HG03108 (cell line): ENCODE measurements around the gene LDHD.
A peak's percentile ranks its signal among the peaks of the same experiment; 100 is the strongest.
"Not testable (repeated sequence)": the region's sequence is repeated elsewhere in the genome, so short reads cannot be mapped to it uniquely, and the experiment has no call there.

ENCODE experiments used
- ATAC-seq: cut with Tn5 transposase; IDR thresholded peaks from one replicate; pipeline ENCODE4 v1.9.1; 2021; ENCODE audit warnings: moderate library complexity; ENCODE audit not compliant: unreplicated experiment

LDHD gene

GRCh38 chr16:75100603-75100990 is 16.0 kb downstream of the LDHD start:
- no peak for ATAC-seq

DNA sequence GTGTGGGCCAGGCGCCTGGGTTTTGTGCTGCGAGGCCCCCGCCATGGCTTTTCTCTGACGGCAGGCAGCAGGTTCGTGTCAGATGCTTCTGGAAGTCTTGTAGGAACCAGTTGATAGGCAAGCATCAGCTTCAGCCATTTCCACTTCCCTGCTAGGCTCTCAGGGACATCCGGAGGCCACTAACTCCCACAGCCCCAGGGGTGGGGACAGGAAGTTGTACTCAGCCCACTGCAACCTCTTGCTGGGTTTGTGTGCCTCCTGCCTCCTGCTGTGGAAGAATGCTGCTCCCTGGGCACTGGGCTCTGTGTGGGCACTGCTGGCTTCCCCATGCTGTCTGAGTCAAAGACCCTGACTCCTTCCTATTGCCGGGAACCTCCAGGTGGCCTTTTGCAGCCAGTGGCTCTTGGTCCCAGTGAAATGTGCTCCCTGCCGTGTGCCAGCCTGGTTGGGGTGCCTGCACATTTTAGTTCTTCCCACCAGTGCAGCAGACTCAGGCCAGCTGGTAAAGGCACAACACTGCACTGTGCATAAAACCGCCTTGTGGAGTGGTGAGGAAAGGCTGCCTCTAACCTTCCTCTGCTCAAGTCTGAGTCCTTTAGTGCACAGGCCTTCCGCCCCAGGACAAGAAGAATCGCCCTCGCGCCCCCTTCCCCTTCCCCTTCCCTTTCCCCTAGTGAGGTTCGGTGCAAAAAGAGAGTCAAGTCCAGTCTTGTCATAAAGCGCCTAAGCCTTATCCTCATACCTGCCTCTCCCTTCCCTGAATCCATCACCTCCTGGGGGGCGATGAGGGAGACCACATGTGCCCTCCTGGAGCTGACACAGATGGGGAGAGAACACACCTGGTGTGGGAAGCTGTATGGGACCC is 16.6 kb downstream of the LDHD start:
- peak; percentile 81 for ATAC-seq

DNA sequence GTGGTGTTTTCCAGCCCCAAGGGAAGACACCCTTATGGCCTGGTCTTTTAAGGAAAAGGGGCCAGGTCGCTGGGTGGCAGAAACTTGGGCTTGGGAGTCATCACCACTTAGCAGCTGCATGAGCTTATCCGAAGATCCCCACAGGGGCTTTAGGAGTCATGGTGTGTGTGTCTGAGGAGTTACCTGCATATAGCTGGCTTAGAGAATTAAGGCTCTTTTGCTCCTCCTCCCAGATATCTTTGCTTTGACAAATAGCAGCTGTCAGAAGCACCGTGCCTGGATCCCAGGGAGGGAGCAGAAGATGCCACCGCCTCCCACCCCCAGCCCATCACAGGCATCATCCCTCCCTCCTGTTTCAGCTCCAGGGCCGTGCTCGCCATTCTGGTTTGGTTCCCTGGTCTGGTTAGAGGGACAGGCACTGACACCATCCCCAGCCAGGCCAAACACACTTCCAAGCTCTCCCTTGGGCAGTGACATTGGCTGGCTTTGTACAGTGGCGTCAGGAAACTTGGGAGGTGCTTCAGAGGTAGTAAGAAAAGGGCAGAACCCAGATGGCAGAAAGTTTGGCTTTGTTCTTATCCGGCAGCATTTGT is 17.4 kb downstream of the LDHD start:
- no peak for ATAC-seq

GRCh38 chr16:75097941-75098901 is 18.4 kb downstream of the LDHD start:
- ATAC-seq: no peak

DNA sequence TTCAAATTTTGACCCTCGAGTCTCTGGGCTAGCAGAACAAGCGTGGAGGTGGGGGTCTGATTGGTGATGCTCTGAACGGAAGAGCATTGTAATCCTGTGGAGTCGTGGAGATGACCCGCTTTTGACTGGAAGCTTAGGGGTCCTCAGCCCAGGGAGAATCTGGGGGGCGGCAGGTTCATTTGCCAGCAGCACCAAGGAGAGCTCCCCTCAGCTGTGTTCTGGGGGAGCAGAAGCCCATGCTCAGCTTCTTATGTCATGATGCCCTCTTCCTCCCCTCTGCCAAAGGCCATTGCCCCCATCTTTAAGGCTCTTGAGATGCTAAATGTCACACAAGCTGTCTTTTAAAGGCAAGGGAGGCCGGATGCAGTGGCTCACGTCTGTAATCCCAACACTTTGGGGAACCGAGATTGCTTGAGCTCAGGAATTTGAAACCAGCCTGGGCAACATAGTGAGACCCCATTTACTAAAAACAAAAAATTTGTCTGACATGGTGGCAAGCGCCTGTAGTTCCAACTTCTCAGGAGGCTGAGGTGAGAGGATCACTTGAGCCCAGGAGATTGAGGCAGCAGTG is 19.3 kb downstream of the LDHD start:
- ATAC-seq: no peak

DNA sequence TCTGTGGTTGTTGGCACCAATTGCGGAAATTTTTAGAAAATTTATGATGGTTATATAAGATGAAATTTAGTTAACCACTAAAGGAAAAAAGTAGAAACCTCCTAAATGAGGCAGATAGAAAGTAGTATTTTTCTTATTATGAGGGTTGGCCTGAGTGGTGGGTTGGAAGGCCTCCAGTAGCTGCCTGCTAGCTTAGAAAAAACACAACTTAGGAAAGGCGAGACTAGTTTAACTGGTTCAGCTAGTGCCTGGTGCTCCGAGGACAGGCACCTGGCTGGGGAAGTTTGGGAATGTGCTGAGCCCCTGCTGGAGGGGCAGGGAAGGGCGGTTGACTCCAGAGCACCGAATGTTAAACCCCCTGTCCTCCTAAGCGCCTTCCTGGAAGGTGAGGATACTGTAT is 19.9 kb downstream of the LDHD start:
- no peak for ATAC-seq

DNA sequence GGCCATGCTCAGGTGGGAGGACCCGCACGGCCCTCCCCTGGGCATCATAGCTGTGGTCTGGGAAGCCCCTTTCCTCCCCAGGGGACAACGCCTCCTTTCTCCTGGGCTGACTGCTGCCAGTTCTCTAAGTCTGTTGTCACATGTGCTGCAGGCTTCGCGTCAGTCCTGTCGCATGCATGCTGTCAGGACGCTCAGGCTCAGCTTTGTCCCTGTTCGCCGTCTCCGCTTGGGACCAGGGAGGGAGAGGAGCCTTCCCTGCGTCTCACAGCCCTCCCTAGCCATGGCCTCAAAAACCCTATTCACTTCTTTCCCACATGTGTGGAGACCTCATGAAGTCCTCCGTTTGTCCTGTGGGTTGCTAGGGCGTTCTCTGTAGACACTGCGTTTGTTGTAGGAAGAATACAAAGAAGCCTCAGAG is 21.4 kb downstream of the LDHD start:
- no peak for ATAC-seq

- no peak for ATAC-seq
These were observed 22.7 kb downstream of the LDHD start for GRCh38 chr16:75093598-75094540.

DNA sequence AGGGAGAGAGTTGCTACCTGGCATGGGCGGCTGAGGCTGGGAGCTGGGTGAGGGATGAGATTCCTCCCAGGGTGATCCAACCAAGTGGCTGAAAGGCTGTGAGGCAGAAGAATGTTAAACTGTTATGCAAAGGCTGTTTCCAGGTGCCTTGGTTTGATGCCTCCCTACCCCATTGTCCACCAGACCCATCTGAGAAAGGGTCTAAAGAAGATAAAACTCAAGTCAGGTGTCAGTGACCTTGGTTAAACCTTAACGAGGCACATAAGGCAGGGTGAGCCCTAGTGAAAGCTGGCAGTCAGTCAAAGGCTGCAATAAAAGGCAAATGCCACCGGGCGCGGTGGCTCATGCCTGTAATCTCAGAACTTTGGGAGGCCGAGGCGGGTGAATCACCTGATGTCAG is 23.8 kb downstream of the LDHD start:
- no peak for ATAC-seq

DNA sequence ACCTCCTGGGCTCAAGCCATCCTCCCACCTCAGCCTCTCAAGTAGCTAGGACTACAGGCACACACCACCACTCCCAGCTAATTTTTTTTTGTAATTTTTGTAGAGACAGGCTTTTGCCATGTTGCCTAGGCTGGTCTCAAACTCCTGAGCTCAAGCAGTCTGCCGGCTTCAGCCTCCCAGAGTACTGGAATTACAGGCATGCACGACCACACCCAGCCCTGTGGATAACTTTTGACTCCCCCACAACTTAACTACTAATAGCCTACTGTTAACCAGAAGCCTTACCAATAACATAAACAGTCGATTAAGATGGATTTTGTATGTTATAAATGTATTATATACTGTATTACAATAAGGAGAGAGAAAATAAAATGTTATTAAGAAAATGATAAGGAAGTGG is 25.0 kb downstream of the LDHD start:
- ATAC-seq: not testable (repeated sequence)

DNA sequence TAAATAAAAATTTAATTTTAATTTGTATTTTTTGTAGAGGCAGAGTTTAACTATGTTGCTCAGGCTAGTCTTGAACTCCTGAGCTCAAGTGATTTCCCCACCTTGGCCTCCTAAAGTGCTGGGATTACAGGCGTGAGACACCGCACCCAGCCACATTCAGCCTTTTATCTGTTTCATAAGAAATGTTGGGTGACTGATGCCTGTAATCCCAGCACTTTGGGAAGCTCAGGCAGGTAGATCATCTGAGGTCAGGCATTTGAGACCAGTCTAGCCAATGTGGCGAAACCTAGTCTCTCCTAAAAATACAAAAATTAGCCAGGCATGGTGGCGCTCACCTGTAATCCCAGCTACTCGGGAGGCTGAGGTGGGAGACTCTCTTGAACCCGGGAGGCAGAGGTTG is 25.7 kb downstream of the LDHD start:
- not testable (repeated sequence) for ATAC-seq

DNA sequence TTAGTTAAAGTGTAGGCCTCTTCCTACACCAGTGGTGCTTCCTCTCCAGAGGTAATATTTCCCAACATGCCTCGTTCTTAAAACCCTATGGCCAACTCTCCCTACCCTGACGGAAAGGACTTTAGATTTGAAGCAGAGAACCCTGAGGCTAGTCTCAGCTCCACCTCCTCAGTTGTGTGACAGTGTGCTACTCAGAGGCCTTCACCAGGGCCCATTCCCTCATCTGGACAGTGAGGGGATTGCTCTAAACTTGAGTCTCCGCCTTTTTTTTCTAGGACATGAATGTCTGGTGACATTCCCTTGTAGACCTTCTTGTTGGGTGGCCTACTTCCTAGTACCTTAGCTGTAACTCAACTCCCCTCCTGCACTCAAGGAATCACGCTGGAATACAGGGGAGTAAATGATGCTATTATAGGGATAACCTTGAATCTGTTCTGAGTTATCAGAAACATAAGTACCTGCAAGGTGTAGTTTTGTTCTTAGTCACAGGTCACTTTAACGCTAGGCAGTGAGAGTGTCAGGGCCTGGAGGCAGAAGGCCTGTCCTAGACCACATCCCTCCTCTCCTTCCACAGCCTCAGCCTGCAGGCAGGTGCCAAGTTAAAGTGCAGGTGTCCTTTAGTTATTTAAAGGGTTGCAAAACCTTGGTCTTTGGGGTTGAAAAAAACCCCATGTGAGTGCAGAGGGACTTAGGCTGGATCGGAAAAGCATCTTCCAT is 26.9 kb downstream of the LDHD start:
- ATAC-seq: no peak

DNA sequence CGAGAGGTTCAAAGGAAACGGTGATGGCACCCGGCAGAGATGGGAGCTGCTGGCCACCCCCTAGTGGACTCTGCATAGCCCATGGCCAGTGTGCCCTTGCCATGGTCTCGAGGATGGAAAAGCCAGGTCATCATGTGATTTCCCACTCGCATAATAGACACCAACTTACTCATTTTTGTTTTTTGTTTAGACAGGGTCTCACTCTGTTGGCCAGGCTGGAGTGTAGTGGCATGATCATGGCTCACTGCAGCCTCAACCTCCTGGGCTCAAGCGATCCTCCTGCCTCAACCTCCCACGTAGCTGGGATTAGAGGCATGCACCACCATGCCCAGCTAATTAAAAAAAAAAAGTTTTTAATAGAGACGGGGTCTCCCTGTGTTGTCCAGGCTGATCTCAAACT is 27.6 kb downstream of the LDHD start:
- ATAC-seq: no peak

DNA sequence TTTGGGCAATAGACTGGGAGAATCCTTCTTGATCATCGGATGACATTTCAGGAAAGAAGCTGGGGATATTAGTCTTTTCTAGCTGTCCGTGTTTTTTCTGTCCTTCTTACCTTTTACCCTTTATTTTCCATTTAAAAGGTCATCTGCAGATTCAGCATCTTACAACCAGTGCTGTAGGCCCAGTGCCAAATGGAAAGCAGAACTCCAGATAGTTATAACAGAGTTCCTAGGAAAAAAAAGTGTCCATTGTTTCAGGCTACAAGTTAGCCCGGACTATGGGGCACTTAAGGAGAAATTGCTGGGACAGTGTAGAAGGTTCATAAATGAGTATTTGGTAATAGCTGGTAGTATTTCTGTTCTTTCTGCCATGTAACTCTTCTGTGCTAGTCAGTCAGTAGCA is 28.4 kb downstream of the LDHD start:
- ATAC-seq: no peak

GRCh38 chr16:75087375-75087979 is 29.1 kb downstream of the LDHD start:
- ATAC-seq: no peak

- ATAC-seq: no peak
These were observed 29.7 kb downstream of the LDHD start for GRCh38 chr16:75086688-75087374.

GRCh38 chr16:75086281-75086680 is 30.3 kb downstream of the LDHD start:
- ATAC-seq: no peak

DNA sequence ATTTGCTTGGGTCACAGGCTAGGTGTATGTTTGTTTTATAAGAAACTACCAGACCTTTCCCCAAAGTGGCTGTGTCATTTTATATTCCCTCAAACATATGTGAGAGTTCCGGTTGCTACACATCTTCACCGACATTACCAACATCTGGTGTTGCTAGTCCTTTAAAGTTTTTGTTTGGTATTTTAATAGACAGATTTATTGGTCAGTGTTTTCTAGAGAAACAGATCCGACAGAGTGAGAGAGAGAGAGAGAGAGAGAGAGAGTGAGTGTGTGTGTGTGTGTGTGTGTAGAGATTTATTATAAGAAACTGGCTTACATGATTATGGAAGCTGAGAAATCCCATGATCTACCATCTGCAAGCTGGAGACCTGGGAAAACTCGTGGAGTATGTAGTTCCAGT is 31.0 kb downstream of the LDHD start:
- ATAC-seq: no peak
